ENCODE results near the gene ITPK1.

Gene ITPK1

GRCh38 chr14:93015064-93015463 is 100.7 kb downstream of the ITPK1 start:
- Histone ChIP-seq H3K9ac (ENCODE audit: low read length) (no peak overlapping the region), H3K27ac (ENCODE audit: low read depth, low read length) (peak overlapping the region; percentile 25), H3K4me1 (ENCODE audit: insufficient read depth, low read length) (peaks cover 69% of the 10 kb centered on the region), H3K27me3 (ENCODE audit: control insufficient read depth in 1 of 2, insufficient read depth in 2 of 2, low read length in 2 of 2) (no peaks in the 10 kb centered on the region), H3K36me3 (ENCODE audit: insufficient read depth, low read length) (peaks cover 11% of the 10 kb centered on the region), H3K4me3 (ENCODE audit: low read depth in 1 of 2, low read length in 2 of 2) (no peak overlapping the region), H3K9me3 (ENCODE audit: low read length) (no peaks in the 10 kb centered on the region)

- Histone ChIP-seq H3K36me3 (ENCODE audit: insufficient read depth, low read length) (peaks cover 11% of the 10 kb centered on the region), H3K27me3 (ENCODE audit: control insufficient read depth in 1 of 2, insufficient read depth in 2 of 2, low read length in 2 of 2) (no peaks in the 10 kb centered on the region), H3K4me3 (ENCODE audit: low read depth in 1 of 2, low read length in 2 of 2) (no peak overlapping the region), H3K9ac (ENCODE audit: low read length) (no peak overlapping the region), H3K27ac (ENCODE audit: low read depth, low read length) (peak overlapping the region; percentile 25), H3K9me3 (ENCODE audit: low read length) (no peaks in the 10 kb centered on the region), H3K4me1 (ENCODE audit: insufficient read depth, low read length) (peaks cover 62% of the 10 kb centered on the region)
These were observed 101.4 kb downstream of the ITPK1 start for GRCh38 chr14:93014058-93015023.

- H3K27me3 ChIP-seq (ENCODE audit: control insufficient read depth in 1 of 2, insufficient read depth in 2 of 2, low read length in 2 of 2), result no peaks in the 10 kb centered on the region
- peaks cover 11% of the 10 kb centered on the region for H3K36me3 ChIP-seq (ENCODE audit: insufficient read depth, low read length)
- H3K4me1 ChIP-seq (ENCODE audit: insufficient read depth, low read length), result peaks cover 62% of the 10 kb centered on the region
- no peak overlapping the region for H3K9ac ChIP-seq (ENCODE audit: low read length)
- peak overlapping the region; percentile 19 for H3K27ac ChIP-seq (ENCODE audit: low read depth, low read length)
- no peak overlapping the region for H3K4me3 ChIP-seq (ENCODE audit: low read depth in 1 of 2, low read length in 2 of 2)
- no peaks in the 10 kb centered on the region for H3K9me3 ChIP-seq (ENCODE audit: low read length)
These were observed 102.6 kb downstream of the ITPK1 start for GRCh38 chr14:93012951-93013719.

- no peak overlapping the region for H3K4me3 ChIP-seq (ENCODE audit: low read depth in 1 of 2, low read length in 2 of 2)
- H3K27ac ChIP-seq (ENCODE audit: low read depth, low read length), result no peak overlapping the region
- no peaks in the 10 kb centered on the region for H3K27me3 ChIP-seq (ENCODE audit: control insufficient read depth in 1 of 2, insufficient read depth in 2 of 2, low read length in 2 of 2)
- no peaks in the 10 kb centered on the region for H3K9me3 ChIP-seq (ENCODE audit: low read length)
- peaks cover 11% of the 10 kb centered on the region for H3K36me3 ChIP-seq (ENCODE audit: insufficient read depth, low read length)
- peaks cover 62% of the 10 kb centered on the region for H3K4me1 ChIP-seq (ENCODE audit: insufficient read depth, low read length)
- H3K9ac ChIP-seq (ENCODE audit: low read length), result no peak overlapping the region
These were observed 103.2 kb downstream of the ITPK1 start for GRCh38 chr14:93012506-93012905.

DNA sequence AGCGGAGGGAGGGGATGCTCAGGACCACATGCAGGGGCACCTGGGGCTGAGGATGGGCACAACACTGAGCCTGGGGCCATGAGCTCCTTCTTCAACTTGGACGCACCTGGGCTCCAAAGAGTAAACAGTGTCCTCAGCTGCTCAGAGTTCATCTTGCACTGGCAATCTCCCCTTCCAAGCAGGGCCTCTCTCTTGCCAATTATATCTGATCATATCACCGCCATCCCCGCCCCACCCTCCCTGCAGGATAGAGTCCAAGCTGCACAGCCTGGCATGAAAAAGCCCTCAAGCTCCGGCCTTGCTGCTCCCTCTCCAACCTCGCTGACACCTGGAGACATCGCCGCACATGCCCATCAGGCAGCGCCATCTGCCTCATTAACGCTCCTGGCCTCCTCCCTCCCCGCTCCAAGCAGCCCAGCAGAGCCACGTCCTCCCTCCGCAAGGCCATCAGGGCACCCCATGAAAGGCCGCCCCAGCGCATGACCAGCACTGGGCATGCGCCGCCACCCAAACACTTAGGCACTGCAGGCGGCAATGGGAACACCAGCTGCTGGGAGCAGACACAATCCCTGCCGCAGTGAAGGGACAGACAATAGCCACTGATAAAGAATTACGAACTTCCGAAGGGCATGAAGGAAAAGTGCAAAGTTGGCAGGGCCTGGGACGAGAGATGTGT is 103.9 kb downstream of the ITPK1 start:
- H3K27ac ChIP-seq (ENCODE audit: low read depth, low read length), result no peak overlapping the region
- no peaks in the 10 kb centered on the region for H3K9me3 ChIP-seq (ENCODE audit: low read length)
- peaks cover 11% of the 10 kb centered on the region for H3K36me3 ChIP-seq (ENCODE audit: insufficient read depth, low read length)
- H3K9ac ChIP-seq (ENCODE audit: low read length), result no peak overlapping the region
- no peak overlapping the region for H3K4me3 ChIP-seq (ENCODE audit: low read depth in 1 of 2, low read length in 2 of 2)
- peaks cover 61% of the 10 kb centered on the region for H3K4me1 ChIP-seq (ENCODE audit: insufficient read depth, low read length)
- H3K27me3 ChIP-seq (ENCODE audit: control insufficient read depth in 1 of 2, insufficient read depth in 2 of 2, low read length in 2 of 2), result no peaks in the 10 kb centered on the region

- Histone ChIP-seq H3K27ac (ENCODE audit: low read depth, low read length) (no peak overlapping the region), H3K4me3 (ENCODE audit: low read depth in 1 of 2, low read length in 2 of 2) (no peak overlapping the region), H3K36me3 (ENCODE audit: insufficient read depth, low read length) (peaks cover 11% of the 10 kb centered on the region), H3K9ac (ENCODE audit: low read length) (no peak overlapping the region), H3K27me3 (ENCODE audit: control insufficient read depth in 1 of 2, insufficient read depth in 2 of 2, low read length in 2 of 2) (no peaks in the 10 kb centered on the region), H3K4me1 (ENCODE audit: insufficient read depth, low read length) (peaks cover 63% of the 10 kb centered on the region), H3K9me3 (ENCODE audit: low read length) (no peaks in the 10 kb centered on the region)
These were observed 104.6 kb downstream of the ITPK1 start for GRCh38 chr14:93011141-93011529.

GRCh38 chr14:93010522-93011140 is 105.1 kb downstream of the ITPK1 start:
- no peak overlapping the region for H3K9ac ChIP-seq (ENCODE audit: low read length)
- peaks cover 68% of the 10 kb centered on the region for H3K4me1 ChIP-seq (ENCODE audit: insufficient read depth, low read length)
- peaks cover 11% of the 10 kb centered on the region for H3K36me3 ChIP-seq (ENCODE audit: insufficient read depth, low read length)
- H3K9me3 ChIP-seq (ENCODE audit: low read length), result no peaks in the 10 kb centered on the region
- no peak overlapping the region for H3K4me3 ChIP-seq (ENCODE audit: low read depth in 1 of 2, low read length in 2 of 2)
- H3K27ac ChIP-seq (ENCODE audit: low read depth, low read length), result no peak overlapping the region
- no peaks in the 10 kb centered on the region for H3K27me3 ChIP-seq (ENCODE audit: control insufficient read depth in 1 of 2, insufficient read depth in 2 of 2, low read length in 2 of 2)

DNA sequence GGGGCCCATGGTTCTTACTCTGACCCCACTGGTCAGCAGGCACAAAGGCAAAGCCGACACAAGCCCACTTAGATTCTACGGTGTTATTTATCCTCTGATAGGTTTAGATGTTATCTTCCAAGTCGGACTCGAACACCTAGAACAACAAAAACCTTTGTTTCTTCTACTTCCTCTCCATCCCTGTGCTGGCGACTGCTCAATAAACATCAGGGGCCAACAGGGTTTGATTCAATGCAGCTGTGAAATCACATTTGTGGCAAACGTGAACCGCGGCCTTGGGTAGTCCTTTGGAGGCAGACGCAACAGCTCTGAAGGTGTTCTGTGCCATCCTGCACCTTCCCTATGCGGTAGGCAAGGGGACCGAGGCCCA is 105.6 kb downstream of the ITPK1 start:
- Histone ChIP-seq H3K9ac (ENCODE audit: low read length) (no peak overlapping the region), H3K36me3 (ENCODE audit: insufficient read depth, low read length) (peaks cover 11% of the 10 kb centered on the region), H3K27me3 (ENCODE audit: control insufficient read depth in 1 of 2, insufficient read depth in 2 of 2, low read length in 2 of 2) (no peaks in the 10 kb centered on the region), H3K27ac (ENCODE audit: low read depth, low read length) (no peak overlapping the region), H3K4me3 (ENCODE audit: low read depth in 1 of 2, low read length in 2 of 2) (no peak overlapping the region), H3K9me3 (ENCODE audit: low read length) (no peaks in the 10 kb centered on the region), H3K4me1 (ENCODE audit: insufficient read depth, low read length) (peaks cover 73% of the 10 kb centered on the region)

GRCh38 chr14:93009471-93010129 is 106.1 kb downstream of the ITPK1 start:
- Histone ChIP-seq H3K27ac (ENCODE audit: low read depth, low read length) (peak overlapping the region; percentile 1), H3K36me3 (ENCODE audit: insufficient read depth, low read length) (peaks cover 7% of the 10 kb centered on the region), H3K4me1 (ENCODE audit: insufficient read depth, low read length) (peaks cover 78% of the 10 kb centered on the region), H3K4me3 (ENCODE audit: low read depth in 1 of 2, low read length in 2 of 2) (no peak overlapping the region), H3K9me3 (ENCODE audit: low read length) (no peaks in the 10 kb centered on the region), H3K9ac (ENCODE audit: low read length) (no peak overlapping the region), H3K27me3 (ENCODE audit: control insufficient read depth in 1 of 2, insufficient read depth in 2 of 2, low read length in 2 of 2) (no peaks in the 10 kb centered on the region)

GRCh38 chr14:93008381-93008780 is 107.3 kb downstream of the ITPK1 start:
- no peak overlapping the region for H3K4me3 ChIP-seq (ENCODE audit: low read depth in 1 of 2, low read length in 2 of 2)
- no peak overlapping the region for H3K9ac ChIP-seq (ENCODE audit: low read length)
- H3K9me3 ChIP-seq (ENCODE audit: low read length), result no peaks in the 10 kb centered on the region
- no peaks in the 10 kb centered on the region for H3K27me3 ChIP-seq (ENCODE audit: control insufficient read depth in 1 of 2, insufficient read depth in 2 of 2, low read length in 2 of 2)
- H3K4me1 ChIP-seq (ENCODE audit: insufficient read depth, low read length), result peaks cover 69% of the 10 kb centered on the region
- H3K27ac ChIP-seq (ENCODE audit: low read depth, low read length), result peak overlapping the region; percentile 1
- no peaks in the 10 kb centered on the region for H3K36me3 ChIP-seq (ENCODE audit: insufficient read depth, low read length)

All from muscle layer of colon (tissue), 2 donors.